NCI-H128 (cell line): ENCODE data around the gene VPS37B.

Source experiments
- DNase-seq: peaks from one replicate; lab custom pipeline; 2025; ENCODE audit not compliant: unreplicated experiment; lab: John Stamatoyannopoulos, UW

Gene VPS37B

DNA sequence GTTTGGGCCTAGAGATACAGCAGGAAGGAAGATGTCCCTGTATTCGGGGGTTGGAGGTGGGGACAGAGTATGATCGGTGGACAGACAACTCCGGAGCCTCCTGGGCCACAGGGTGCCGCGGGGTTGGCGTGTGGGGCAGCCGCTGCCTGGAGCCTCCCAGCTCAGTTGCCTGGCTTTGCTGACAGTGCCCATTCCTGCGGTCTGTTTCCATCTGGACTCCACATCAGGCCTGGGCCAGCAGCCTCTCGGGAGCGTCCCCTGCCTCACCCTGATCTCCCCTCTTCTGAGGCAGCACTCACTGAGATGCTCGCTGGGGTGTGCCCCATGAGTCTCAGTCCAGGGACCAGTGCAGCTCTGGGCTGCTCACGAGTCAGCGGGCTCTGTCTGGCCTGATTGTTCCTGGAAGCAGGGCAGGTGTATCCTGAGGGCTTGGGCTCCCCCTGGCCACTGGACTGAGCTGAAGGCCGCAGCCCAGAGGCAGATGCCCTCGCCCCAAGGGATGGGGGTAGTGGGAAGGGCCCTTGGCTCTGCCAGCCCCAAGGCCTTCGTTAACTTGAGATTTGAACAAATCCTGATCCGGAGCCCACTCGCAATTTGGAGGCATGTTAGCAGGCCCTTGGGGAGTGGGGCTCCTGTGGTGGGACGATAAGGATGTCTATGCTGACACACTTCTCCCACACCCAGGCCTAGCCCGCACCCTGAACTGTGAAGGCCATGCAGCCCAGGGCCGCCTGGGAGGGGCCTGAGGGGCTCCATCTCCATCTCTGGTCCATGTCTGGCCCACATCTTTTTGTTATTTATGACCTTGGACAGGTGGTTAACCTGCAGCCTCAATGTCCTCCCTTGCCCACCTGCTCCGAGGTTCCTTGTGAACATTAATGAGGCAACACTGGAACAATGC is 53.2 kb downstream of the VPS37B start:
- DNase-seq, result no peak

DNA sequence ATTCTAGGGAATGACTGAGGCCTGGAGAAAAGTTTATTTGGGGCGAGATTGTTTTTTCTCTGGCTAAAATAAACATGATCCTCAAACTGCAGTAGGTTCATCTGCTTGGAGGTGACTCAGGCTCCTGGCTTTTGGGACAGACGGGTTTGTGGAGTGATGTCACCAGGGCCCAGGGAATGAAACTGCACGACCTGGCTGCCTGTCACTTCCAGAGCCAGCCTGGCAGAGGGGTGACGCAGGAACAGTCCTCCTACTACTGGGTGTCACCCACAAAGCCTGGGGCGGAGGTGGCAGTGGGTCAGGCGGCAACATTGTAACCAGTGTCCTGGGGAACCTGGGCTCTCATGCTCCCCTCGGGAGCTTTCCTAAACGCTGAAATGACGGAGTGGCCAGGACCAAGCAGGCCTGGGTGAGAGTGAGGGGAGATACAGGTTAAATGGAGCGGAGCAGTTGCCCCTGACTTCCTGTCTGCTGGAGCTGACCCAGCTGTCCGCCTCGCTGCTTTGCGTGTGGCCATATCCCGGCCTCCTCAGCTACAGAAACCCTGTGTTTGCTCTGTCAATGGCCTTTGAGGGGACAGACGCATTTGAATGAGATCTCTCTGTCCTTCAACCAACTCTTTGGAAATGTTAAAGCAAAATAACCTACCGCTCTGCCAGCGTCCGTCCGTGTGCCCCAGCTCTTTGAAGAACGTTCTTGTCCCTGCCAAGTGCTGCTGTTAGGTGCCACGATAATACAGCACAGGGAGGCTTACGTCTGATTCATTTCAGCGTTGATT is 54.2 kb downstream of the VPS37B start:
- DNase-seq, result no peak

DNA sequence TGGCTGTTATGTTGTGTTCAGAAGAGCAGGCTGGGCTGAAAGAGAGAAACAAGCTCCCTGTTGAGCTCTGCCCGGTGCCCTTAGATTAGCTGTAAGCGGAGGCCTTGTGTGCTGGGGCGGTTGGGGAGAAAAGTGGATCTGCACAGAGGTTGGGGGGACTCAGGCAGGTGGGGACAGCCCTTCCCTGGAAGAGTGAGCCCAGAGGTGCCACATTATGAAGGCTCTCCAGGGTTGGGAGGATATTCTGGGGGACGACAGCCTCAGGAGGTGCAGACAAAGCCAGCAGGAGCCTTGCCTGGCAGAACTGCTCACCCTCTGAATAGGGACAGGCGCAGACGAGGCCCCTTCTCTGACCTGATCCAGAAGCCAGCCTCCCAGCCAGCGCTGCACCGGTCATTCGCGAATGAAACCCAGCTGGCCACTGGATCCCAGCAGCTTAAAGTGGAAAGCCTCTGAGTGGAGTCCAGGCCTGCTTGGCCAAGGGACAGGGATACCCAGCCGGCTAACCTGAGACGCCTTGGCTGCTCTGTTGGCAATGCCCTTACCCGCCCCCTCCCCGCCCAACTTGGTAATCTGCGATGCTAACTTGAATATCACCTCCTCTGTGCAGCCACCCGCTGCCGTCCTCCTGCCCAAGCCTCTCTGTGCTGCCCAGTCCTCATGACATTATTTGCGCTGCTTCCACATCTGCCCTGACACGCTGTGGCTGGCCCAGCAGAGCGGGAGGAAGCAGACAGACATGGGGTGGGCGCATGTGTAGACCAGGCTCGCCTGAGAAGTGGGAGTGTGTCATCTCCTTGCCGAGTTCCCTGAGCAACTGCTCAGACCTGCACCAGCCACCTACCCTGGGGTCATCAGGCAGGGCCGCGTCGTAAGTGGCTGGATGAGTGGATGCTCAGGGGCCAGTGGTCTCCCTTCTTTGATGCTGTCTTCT is 55.1 kb downstream of the VPS37B start:
- DNase-seq, result no peak

GRCh38 chr12:122839907-122840554 is 55.9 kb downstream of the VPS37B start:
- DNase-seq, result no peak

DNA sequence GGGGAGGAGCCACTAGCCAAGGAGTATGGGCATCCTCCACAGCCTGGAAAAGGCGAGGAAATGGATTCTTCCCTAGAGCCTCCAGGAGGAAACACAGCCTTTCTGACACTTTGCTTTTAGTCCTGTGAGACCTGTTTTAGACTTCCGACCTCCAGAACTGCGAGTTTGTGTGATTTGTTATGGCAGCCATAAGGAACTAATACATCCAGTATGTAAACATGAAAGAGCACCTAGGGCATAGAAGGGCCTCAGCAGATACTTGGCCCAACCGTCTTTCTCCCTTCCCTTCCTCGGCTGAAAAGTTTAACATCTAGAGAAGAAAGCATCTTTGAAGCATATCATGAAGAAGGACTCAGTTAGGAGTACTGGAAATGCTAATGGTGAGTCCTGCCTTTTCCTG is 57.1 kb downstream of the VPS37B start:
- DNase-seq, result no peak

DNA sequence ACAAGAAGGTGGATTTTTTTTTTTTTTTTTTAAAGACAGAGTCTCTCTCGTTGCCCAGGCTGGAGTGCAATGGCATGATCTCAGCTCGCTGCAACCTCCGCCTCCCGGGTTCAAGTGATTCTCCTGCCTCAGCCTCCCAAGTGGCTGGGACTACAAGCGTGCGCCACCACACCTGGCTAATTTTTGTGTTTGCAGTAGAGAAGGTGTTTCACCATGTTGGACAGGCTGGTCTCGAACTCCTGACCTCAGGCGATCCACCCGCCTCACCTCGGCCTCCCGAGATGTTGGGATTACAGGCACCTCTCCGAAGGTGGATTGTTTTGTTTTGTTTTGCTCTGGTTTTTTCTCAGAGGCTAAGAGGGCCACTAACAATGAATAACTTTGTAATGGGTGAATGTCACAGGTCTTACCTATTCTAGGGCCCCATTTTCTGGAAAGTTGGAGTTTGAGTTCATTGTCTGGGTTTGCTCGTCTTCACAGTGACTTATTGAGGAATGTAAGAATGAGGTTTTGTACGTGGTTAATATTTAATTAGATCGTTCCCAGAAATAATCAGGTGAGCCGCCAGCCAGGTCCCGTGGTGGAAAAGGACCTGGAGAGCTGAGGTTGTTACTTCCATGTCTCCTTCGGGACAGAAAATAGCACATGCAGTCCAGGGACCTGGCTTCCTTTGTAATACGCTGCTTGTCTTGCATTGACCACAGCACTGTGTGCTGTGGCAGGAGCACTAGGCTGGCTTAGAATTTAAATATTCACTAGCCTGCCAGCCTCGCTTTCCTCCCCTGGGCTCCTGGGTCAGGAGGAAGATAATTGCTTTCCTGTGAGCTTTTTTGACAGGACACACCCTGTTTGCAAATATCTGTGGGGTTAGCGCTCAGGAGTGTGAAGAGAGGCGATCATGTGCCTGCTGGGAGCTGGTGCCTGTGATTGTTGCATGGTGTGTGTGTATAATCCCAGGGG is 58.3 kb downstream of the VPS37B start:
- no peak for DNase-seq

DNA sequence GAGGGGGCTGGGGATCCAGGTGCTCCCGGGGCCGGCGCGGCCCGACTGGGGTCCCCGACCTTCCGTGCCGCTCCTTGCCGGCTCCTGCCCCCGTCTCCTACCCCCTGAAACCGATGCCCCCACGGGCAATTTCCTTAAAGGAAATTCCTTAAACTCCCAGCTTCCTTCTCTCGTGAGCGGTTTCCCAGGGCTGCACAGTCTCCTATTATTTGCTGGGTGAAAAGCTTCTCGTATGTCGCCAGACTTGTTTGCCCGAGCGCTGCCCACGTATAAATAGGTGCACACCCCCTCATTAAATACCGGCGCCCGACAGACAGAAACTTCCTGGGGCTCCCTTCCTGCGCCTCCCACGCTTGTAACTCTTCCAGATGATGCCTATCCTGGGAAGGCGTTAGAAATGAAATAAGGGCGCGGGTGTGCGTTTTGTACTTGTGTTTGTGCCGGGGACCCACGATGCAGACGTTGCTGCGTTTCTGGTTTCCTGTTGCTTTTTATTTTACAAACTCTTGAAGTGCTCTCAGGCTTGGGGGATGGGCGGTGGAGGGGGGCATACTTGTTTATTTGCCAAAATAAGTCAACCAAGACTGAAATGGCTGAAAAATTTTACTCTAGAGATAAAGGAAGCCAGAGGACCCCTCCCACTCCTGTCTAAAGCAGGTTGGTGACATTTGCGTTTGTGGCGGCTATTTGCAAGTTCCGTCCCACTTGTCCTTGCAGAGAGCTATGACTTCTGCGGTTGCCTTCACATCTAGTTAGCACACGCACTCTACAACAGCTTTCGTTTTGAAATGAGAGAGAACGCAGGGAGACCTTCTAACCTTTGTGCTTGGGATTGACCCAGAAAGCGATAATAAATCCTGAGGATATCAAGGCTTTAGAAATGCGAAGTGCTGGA is 59.6 kb downstream of the VPS37B start:
- no peak for DNase-seq

DNA sequence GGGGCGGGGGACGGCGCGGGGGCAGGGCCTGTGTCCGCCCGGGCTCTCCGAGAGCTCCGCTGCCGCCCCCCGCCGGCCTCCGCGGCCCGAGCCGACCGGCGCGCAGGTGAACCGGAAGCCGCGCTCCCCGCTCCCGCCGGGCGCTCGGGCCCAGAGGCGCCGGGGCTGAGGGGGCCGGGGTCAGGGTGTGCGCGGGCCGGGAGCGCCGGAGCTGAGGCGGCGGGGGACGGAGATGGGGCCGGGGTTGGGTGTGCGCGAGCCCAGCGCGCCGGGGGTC is 60.2 kb downstream of the VPS37B start:
- no peak for DNase-seq

GRCh38 chr12:122834921-122835749 is 60.8 kb downstream of the VPS37B start, which contains the start of gene HIP1R:
Gene HIP1R, plus strand, starts transcription at chr12:122835457. Its CDS starts 94 bp downstream, at chr12:122835551.
- DNase-seq, result no peak

DNA sequence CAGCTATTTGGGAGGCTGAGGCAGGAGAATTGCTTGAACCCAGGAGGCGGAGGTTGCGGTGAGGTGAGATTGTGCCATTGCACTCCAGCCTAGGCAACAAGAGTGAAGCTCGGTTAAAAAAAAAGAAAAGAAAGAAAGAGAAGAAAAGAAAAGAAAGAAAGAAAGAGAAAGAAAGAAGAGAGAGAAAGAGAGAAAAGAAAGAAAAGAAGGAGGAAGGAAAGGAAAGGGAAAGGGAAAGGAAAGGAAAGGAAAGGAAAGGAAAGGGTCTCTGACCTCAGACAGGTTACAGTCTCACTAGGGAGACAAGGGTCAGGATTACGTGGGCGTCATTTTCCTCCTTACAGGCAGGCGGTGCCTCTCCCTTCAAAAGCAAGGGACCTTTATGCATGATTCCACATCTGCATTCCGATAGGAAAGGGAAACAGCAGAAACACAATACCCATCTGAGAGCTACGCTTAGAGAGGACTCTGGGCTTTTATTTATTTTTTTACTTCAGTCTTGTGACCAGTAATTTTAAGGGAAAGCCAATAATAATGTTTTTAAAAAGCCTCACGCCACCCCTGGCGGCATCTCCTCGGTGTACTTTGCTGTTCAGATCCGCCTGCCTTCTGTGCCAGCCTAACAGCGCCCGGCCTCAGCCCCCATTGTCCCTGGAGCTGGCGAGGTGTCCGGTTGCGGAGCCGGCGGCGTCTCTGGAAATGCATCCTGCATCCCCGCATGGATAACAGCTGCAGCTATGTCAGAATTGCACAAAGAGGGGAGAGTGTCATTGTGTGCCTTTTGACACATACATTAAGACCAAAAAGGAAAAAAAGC is 61.6 kb downstream of the VPS37B start:
- peak; percentile 63 for DNase-seq

- DNase-seq, result no peak
Measured at GRCh38 chr12:122830517-122831214, 65.3 kb downstream of the VPS37B start.

DNA sequence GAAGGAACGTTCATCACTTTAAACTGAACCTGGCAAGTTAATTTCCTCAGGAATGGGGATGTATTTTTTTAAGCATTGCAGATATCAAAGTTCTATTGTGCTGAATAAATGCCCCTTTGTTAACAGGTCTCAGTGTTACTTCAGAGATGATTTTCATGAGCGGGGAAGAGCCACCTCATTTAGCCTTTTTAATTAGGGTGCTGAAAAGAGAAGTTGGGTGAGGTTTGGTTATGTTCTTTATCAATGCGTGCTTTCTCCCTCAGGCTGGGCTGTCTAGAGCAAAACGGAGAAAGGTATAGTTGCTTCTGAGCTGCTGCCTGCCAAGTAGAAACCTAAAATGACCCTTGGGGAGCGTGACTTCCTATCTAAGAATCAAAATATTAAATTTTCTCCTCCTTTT is 68.7 kb downstream of the VPS37B start:
- DNase-seq, result no peak

GRCh38 chr12:122825773-122826724 is 69.9 kb downstream of the VPS37B start:
- no peak for DNase-seq

GRCh38 chr12:122823429-122823828 is 72.5 kb downstream of the VPS37B start:
- no peak for DNase-seq

GRCh38 chr12:122820838-122821271 is 75.1 kb downstream of the VPS37B start:
- DNase-seq, result no peak
